Transverse colon (tissue), 4 donors: ENCODE results near the gene PTPRA. TPM values are rescaled to one million over a fixed set of nuclear protein-coding genes. Genes with fewer than 3 reads are reported as not detected.

Experiments
- DNase-seq: peaks from one replicate; pipeline ENCODE4 v3.0.0-alpha.2; 2019
- H3K27ac ChIP-seq, 4 donors: fragments of 200-600 bp; sonication (generic); 2 replicates each; pipeline ENCODE4 v1.5.1; 2016 to 2018; ENCODE audit warnings: inconsistent platforms in 4 of 4
- H3K27me3 ChIP-seq: fragments of 200-600 bp; sonication (generic); 2 replicates; pipeline ENCODE4 v1.5.1; 2017; ENCODE audit warnings: inconsistent platforms
- H3K36me3 ChIP-seq, 4 donors: fragments of 200-600 bp; sonication (generic); 2 replicates each; pipeline ENCODE4 v1.5.1; 2017 to 2019; ENCODE audit warnings: inconsistent platforms in 4 of 4
- H3K4me1 ChIP-seq, 4 donors: fragments of 200-600 bp; sonication (generic); 2 replicates each; pipeline ENCODE4 v1.5.1; 2017 to 2020; ENCODE audit warnings: inconsistent platforms in 4 of 4
- H3K4me3 ChIP-seq, 4 donors: fragments of 200-600 bp; sonication (generic); 1 replicate in 1 of 4; 2 replicates in 3 of 4; pipeline versions ENCODE4 v1.5.1 to v1.6.1; 2017 to 2019; ENCODE audit warnings: inconsistent platforms in 4 of 4
- H3K9me3 ChIP-seq, 2 donors: fragments of 200-600 bp; sonication (generic); 2 replicates each; pipeline ENCODE4 v1.5.1; 2017 to 2019; ENCODE audit warnings: inconsistent platforms in 2 of 2
- CTCF ChIP-seq, 5 experiments: fragments of 200-600 bp in 3 of 5; fragments of 450-650 bp in 2 of 5; sonication (generic) in 3 of 5; IDR thresholded peaks; 1 replicate in 2 of 5; 2 replicates in 3 of 5; pipeline ENCODE4 v1.5.1; 2016 to 2017; ENCODE audit warnings: antibody characterized with exemption in 5 of 5, inconsistent platforms in 3 of 5, mild to moderate bottlenecking in 2 of 5, moderate library complexity in 1 of 5
- EP300 ChIP-seq: sonication (generic); formaldehyde crosslinking; IDR thresholded peaks from one replicate; pipeline ENCODE4 v1.6.1; 2017; ENCODE audit warnings: antibody characterized with exemption, low read depth
- POLR2A ChIP-seq: fragments of 450-650 bp; IDR thresholded peaks from one replicate; pipeline ENCODE4 v1.6.1; 2016; ENCODE audit warnings: antibody characterized with exemption, mild to moderate bottlenecking, moderate library complexity
- POLR2AphosphoS5 ChIP-seq, 3 donors: sonication (generic); formaldehyde crosslinking; IDR thresholded peaks; one replicate each; pipeline ENCODE4 v1.6.1; 2016; ENCODE audit warnings: antibody characterized with exemption in 3 of 3
- WGBS, 2 donors: methylation state at CpG; one replicate each; pipeline ENCODE4 v1.1.5; 2018; ENCODE audit warnings: low coverage in 1 of 2; 5-methylcytosine and 5-hydroxymethylcytosine counted together
- in situ Hi-C, 4 donors: fragments of 200-750 bp; cut with MboI; loops; one replicate each; pipeline versions ENCODE4 v1.15.0 to v1.15.1; 2017; ENCODE audit warnings: low sequenced_read_pairs in 3 of 4, low pct_ligation_motif_present in 1 of 4, low pct_unique_long_range_greater_than_20kb in 1 of 4
- intact Hi-C: fragments of 100-400 bp; cut with DNase I; formaldehyde crosslinking; loops from one replicate; pipeline ENCODE4 v1.15.1; 2023; ENCODE audit warnings: low total_unique reads
- total RNA-seq, 4 donors: library from RNA; depleted of rRNA; stranded (reverse); fragments of >200 nt; gene quantifications; one replicate each; pipeline ENCODE4 v1.1.0, GENCODE V29; 2016

PTPRA gene
- total RNA-seq, 4 donors from 2014 or later = 32.2 to 55.8 (median 45.8) TPM

DNA sequence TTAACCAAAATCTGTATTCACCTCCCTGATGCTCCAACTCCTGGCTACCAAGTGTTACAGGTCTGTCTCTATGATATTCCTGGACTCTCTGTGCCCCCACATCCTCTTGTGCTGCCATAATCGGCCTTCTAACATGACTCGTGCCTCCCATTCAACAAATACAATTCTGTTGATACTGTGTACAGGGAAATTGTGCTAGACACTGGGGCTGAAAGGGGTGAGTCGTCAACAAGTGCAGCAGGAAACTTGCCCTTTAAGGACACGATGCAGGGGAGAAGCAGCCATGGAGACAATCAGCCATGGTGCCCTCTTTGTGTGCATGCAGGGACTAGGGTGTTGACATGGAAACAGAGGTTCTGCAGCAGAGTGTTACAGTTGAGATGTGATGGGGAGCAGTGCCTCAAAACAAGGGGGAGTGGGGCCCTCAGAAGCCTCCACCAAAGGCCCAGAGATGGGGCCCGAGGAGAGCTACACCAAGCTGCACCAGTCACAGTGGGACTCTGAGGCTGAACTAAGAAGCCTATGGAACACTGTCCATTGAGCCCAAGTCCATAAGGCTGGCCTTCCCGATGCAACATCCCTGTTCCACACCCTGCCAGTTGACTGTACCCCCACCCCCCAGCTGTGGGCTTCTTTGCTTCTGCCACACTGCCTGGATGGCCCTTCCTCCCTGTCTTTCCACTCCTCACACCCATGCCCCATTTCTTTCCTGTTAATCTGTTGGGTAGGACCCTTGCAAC, 35.9 kb upstream of the PTPRA start:
- Histone ChIP-seq H3K4me3 (no peak overlapping the region), H3K36me3 (no peaks in the 10 kb centered on the region), H3K4me1 (peaks cover 8 to 19% (median 17%) of the 10 kb centered on the region in 4 donors), H3K27ac (no peak overlapping the region), H3K27me3 (no peaks in the 10 kb centered on the region), H3K9me3 (no peaks in the 10 kb centered on the region)
- DNase-seq = no peak
- TF ChIP-seq EP300 = no peak
- no peak for TF ChIP-seq POLR2A
- no peak for TF ChIP-seq POLR2AphosphoS5 (IDR thresholded peaks at IDR 0.05)
- TF ChIP-seq CTCF (IDR thresholded peaks at IDR 0.05) = no peak
- intact Hi-C loops (no loop called here), in situ Hi-C loops (no loop called here)
- WGBS, 2 donors = 93% methylated on average over 6 of the region's 6 CpGs; no CpG with 5 or more reads in 1 of the 2 donors

GRCh38 chr20:2838170-2838797, 35.0 kb upstream of the PTPRA start:
- H3K27me3 ChIP-seq = no peaks in the 10 kb centered on the region
- no peak for DNase-seq
- no peak for TF ChIP-seq POLR2AphosphoS5 (IDR thresholded peaks at IDR 0.05)
- no peak for TF ChIP-seq POLR2A
- no peak for TF ChIP-seq CTCF (IDR thresholded peaks at IDR 0.05)
- TF ChIP-seq EP300 = no peak
- in situ Hi-C loops (no loop called here), intact Hi-C loops (no loop called here)
- H3K4me3 ChIP-seq = no peak overlapping the region
- WGBS, 2 donors = 96% methylated on average over 18 of the region's 19 CpGs; no CpG with 5 or more reads in 1 of the 2 donors
- no peaks in the 10 kb centered on the region for H3K36me3 ChIP-seq
- H3K4me1 ChIP-seq = peaks cover 8 to 19% (median 17%) of the 10 kb centered on the region in 4 donors
- no peak overlapping the region for H3K27ac ChIP-seq
- H3K9me3 ChIP-seq = no peaks in the 10 kb centered on the region

DNA sequence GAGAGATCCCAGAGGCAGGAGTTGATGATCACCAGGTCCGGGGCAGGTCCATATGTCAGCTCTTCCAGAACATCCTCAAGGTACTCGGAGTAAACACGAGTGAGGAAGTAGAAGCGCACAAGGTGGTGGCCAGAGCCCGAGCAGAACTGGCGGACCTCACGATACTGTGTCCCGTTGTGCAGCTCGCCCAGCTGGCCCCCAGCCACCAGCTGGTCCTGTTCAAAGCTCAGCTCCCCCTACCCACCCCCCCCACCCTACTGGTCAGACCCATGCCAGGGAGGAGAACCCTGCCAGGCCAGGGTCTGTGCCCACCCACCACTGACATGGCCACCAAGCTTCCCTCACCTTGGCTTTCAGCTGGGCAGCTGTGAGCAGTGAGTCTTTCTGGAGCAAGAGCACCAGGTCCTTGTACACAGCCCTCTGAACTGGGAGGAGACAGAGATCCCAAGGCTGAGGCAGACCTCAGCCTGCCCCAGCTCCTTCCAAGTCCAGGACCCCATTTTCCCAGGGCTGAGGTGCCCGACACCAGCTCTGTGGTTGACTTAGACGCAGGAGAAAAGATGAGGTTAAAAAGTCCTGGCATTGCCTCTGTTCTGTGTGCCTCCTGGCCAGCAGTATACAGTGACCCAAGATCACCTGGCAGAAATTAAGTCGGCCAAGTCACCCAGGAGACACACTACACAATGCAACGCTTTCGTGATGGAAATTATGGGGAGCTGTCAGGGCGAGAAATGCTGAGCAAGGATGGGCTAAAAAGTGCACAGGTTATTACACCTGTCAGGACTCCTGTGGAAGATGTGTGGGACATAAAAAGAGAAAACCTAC, 34.2 kb upstream of the PTPRA start:
- DNase-seq = no peak
- TF ChIP-seq EP300 = no peak
- no peak for TF ChIP-seq POLR2A
- no peak for TF ChIP-seq POLR2AphosphoS5 (IDR thresholded peaks at IDR 0.05)
- no peak for TF ChIP-seq CTCF (IDR thresholded peaks at IDR 0.05)
- Histone ChIP-seq H3K4me1 (peaks cover 8 to 19% (median 17%) of the 10 kb centered on the region in 4 donors), H3K36me3 (no peaks in the 10 kb centered on the region), H3K27me3 (no peaks in the 10 kb centered on the region), H3K4me3 (no peak overlapping the region), H3K9me3 (no peaks in the 10 kb centered on the region), H3K27ac (no peak overlapping the region)
- 98 to 100% methylated on average over 1 to 15 of the region's 15 CpGs for whole genome bisulfite sequencing, 2 donors
- in situ Hi-C loops (no loop called here), intact Hi-C loops (no loop called here)

- no peak for TF ChIP-seq POLR2AphosphoS5 (IDR thresholded peaks at IDR 0.05)
- no peak for TF ChIP-seq POLR2A
- TF ChIP-seq CTCF (IDR thresholded peaks at IDR 0.05) = no peak
- TF ChIP-seq EP300 = no peak
- DNase-seq = no peak
- H3K4me3 ChIP-seq = peak overlapping the region in 3 of 4 donors; percentile 90 to 96 (median 92)
- peak overlapping the region; percentile 89 to 94 (median 93) for H3K27ac ChIP-seq
- 89% methylated on average over 20 of the region's 21 CpGs; no CpG with 5 or more reads in 1 of the 2 donors for WGBS, 2 donors
- intact Hi-C loops = no loop called here
- H3K9me3 ChIP-seq = no peaks in the 10 kb centered on the region
- H3K27me3 ChIP-seq = no peaks in the 10 kb centered on the region
- H3K4me1 ChIP-seq = peaks cover 8 to 19% (median 17%) of the 10 kb centered on the region in 4 donors
- in situ Hi-C loops = no loop called here
- no peaks in the 10 kb centered on the region for H3K36me3 ChIP-seq
Measured at GRCh38 chr20:2839732-2840137, 33.5 kb upstream of the PTPRA start.
